H9 (cell line): Measurements from ENCODE around the gene ALG12. TPM values are rescaled to one million over a fixed set of nuclear protein-coding genes. Genes with fewer than 3 reads are reported as not detected.

Experiments used
- DNase-seq: peaks from one replicate; pipeline ENCODE4 v3.0.0-alpha.2; 2017
- H2AFZ ChIP-seq: one replicate; pipeline ENCODE4 v1.6.1; 2013; ENCODE audit warnings: mild to moderate bottlenecking, low read length, control low read depth, moderate library complexity
- H2AK5ac ChIP-seq: 2 replicates; pipeline ENCODE4 v1.6.1; 2013; ENCODE audit warnings: low read length, control low read depth, mixed read lengths; ENCODE audit not compliant: insufficient read length
- H2BK120ac ChIP-seq: one replicate; pipeline ENCODE4 v1.6.1; 2013; ENCODE audit warnings: low read depth, mild to moderate bottlenecking, low read length, control low read depth, inconsistent platforms; ENCODE audit not compliant: poor library complexity, severe bottlenecking
- H2BK12ac ChIP-seq: 2 replicates; pipeline ENCODE4 v1.6.1; 2013; ENCODE audit warnings: low read length, control low read depth, mixed read lengths, low read depth; ENCODE audit not compliant: insufficient read length
- H2BK15ac ChIP-seq: 2 replicates; pipeline ENCODE4 v1.6.1; 2013; ENCODE audit warnings: low read depth, low read length, control low read depth
- H2BK20ac ChIP-seq: one replicate; pipeline ENCODE4 v1.6.1; 2013; ENCODE audit warnings: low read depth, mild to moderate bottlenecking, low read length, control low read depth, inconsistent platforms; ENCODE audit not compliant: poor library complexity, severe bottlenecking
- H2BK5ac ChIP-seq: 2 replicates; pipeline ENCODE4 v1.6.1; 2013; ENCODE audit warnings: low read length, control low read depth, mixed read lengths; ENCODE audit not compliant: insufficient read length
- H3K14ac ChIP-seq: 2 replicates; pipeline ENCODE4 v1.6.1; 2013; ENCODE audit warnings: low read length, control low read depth; ENCODE audit not compliant: insufficient read depth
- H3K18ac ChIP-seq: 2 replicates; pipeline ENCODE4 v1.6.1; 2013; ENCODE audit warnings: low read depth, mild to moderate bottlenecking, mixed read lengths, low read length, control low read depth; ENCODE audit not compliant: insufficient read length
- H3K23ac ChIP-seq: 2 replicates; pipeline ENCODE4 v1.6.1; 2013; ENCODE audit warnings: low read length, control low read depth, mixed read lengths, low read depth; ENCODE audit not compliant: insufficient read length
- H3K23me2 ChIP-seq: 2 replicates; pipeline ENCODE4 v1.6.1; 2013; ENCODE audit warnings: low read depth, mild to moderate bottlenecking, mixed read lengths, low read length, control low read depth; ENCODE audit not compliant: insufficient read length, poor library complexity, severe bottlenecking
- H3K27ac ChIP-seq: 2 replicates; pipeline ENCODE4 v1.5.1; 2013; ENCODE audit warnings: low read length, control low read depth, mixed read lengths, low read depth; ENCODE audit not compliant: insufficient read length
- H3K27me3 ChIP-seq: 2 replicates; pipeline ENCODE4 v1.6.1; 2013; ENCODE audit warnings: low read length, control low read depth, inconsistent platforms; ENCODE audit not compliant: insufficient read depth
- H3K4ac ChIP-seq: 2 replicates; pipeline ENCODE4 v1.6.1; 2013; ENCODE audit warnings: low read depth, mild to moderate bottlenecking, control low read depth, inconsistent platforms, low read length, moderate library complexity
- H3K4me1 ChIP-seq: 2 replicates; pipeline ENCODE4 v1.6.1; 2013; ENCODE audit warnings: low read length, control low read depth, inconsistent platforms; ENCODE audit not compliant: insufficient read depth
- H3K4me2 ChIP-seq: 2 replicates; pipeline ENCODE4 v1.6.1; 2013; ENCODE audit warnings: low read length, control low read depth, mixed read lengths; ENCODE audit not compliant: insufficient read length, insufficient read depth
- H3K56ac ChIP-seq: 2 replicates; pipeline ENCODE4 v1.6.1; 2013; ENCODE audit warnings: low read depth, mild to moderate bottlenecking, mixed read lengths, low read length, control low read depth; ENCODE audit not compliant: insufficient read length
- H3K79me1 ChIP-seq: 2 replicates; pipeline ENCODE4 v1.6.1; 2013; ENCODE audit warnings: low read depth, mild to moderate bottlenecking, moderate library complexity, low read length, control low read depth, inconsistent platforms; ENCODE audit not compliant: insufficient read depth, poor library complexity, severe bottlenecking
- H3K79me2 ChIP-seq: 2 replicates; pipeline ENCODE4 v1.6.1; 2013; ENCODE audit warnings: low read length, control low read depth, inconsistent platforms; ENCODE audit not compliant: insufficient read depth
- H3K9ac ChIP-seq: 2 replicates; pipeline ENCODE4 v1.6.1; 2013; ENCODE audit warnings: low read length, control low read depth, mixed read lengths; ENCODE audit not compliant: insufficient read length; ENCODE audit errors: extremely low read depth
- H3K9me3 ChIP-seq: one replicate; pipeline ENCODE4 v1.6.1; 2013; ENCODE audit warnings: low read depth, low read length, inconsistent platforms; ENCODE audit not compliant: control insufficient read depth
- H3T11ph ChIP-seq: one replicate; pipeline ENCODE4 v1.6.1; 2013; ENCODE audit warnings: mild to moderate bottlenecking, low read length, control low read depth, inconsistent platforms
- H4K20me1 ChIP-seq: one replicate; pipeline ENCODE4 v1.6.1; 2013; ENCODE audit not compliant: control insufficient read depth, insufficient read length, insufficient read depth
- H4K5ac ChIP-seq: 2 replicates; pipeline ENCODE4 v1.6.1; 2013; ENCODE audit warnings: low read depth, mild to moderate bottlenecking, mixed read lengths, low read length, control low read depth; ENCODE audit not compliant: insufficient read length
- H4K8ac ChIP-seq: replicated peaks from 2 replicates; pipeline ENCODE4 v1.6.1; 2013; ENCODE audit warnings: low read length, control low read depth, mixed read lengths, low read depth; ENCODE audit not compliant: insufficient read length
- H4K91ac ChIP-seq: 2 replicates; pipeline ENCODE4 v1.6.1; 2013; ENCODE audit warnings: low read depth, mild to moderate bottlenecking, moderate library complexity, mixed read lengths, low read length, control low read depth; ENCODE audit not compliant: insufficient read length
- H3K27ac Mint-ChIP-seq, 3 experiments: 2 replicates in 2 of 3; 3 replicates in 1 of 3; pipeline ENCODE4 v1.8.0; 2020 to 2021; ENCODE audit warnings: mixed read lengths in 3 of 3, mild to moderate bottlenecking in 1 of 3, moderate library complexity in 1 of 3
- H3K27me3 Mint-ChIP-seq: 2 replicates; pipeline ENCODE4 v1.8.0; 2021; ENCODE audit warnings: low read depth, mild to moderate bottlenecking, moderate library complexity, mixed read lengths
- H3K36me3 Mint-ChIP-seq, 3 experiments: 2 replicates in 2 of 3; 3 replicates in 1 of 3; pipeline ENCODE4 v1.8.0; 2020 to 2021; ENCODE audit warnings: low read depth in 3 of 3, mixed read lengths in 3 of 3; ENCODE audit not compliant: insufficient read depth in 1 of 3
- H3K4me1 Mint-ChIP-seq, 2 experiments: 2 replicates each; pipeline ENCODE4 v1.8.0; 2020; ENCODE audit warnings: mixed read lengths in 2 of 2
- H3K4me3 Mint-ChIP-seq, 2 experiments: 2 replicates in 1 of 2; 3 replicates in 1 of 2; pipeline ENCODE4 v1.8.0; 2020 to 2021; ENCODE audit warnings: mild to moderate bottlenecking in 2 of 2, mixed read lengths in 2 of 2, moderate library complexity in 1 of 2
- H3K9me3 Mint-ChIP-seq, 2 experiments: 2 replicates in 1 of 2; 3 replicates in 1 of 2; pipeline ENCODE4 v1.8.0; 2020; ENCODE audit warnings: mild to moderate bottlenecking in 2 of 2, mixed read lengths in 2 of 2, moderate library complexity in 1 of 2
- WGBS: extraction: QIAGEN DNeasy Blood & Tissue Kit; methylation state at CpG from one replicate; pipeline ENCODE4 v1.1.7; 2013; ENCODE audit warnings: missing lambda C conversion rate, low lambda C conversion rate, mixed read lengths; ENCODE audit not compliant: insufficient read length; ENCODE audit errors: extremely low coverage; 5-methylcytosine and 5-hydroxymethylcytosine counted together
- total RNA-seq: library from RNA; stranded (reverse); gene quantifications from 2 replicates; pipeline ENCODE4 v1.2.1, GENCODE V29; 2021
- TF ChIP-seq, protein P1 (sequence below): fragments of 200-600 bp; sonication (generic); conservative IDR thresholded peaks from 3 replicates; pipeline ENCODE4 v1.8.0; 2021; ENCODE audit warnings: antibody characterized with exemption, mild to moderate bottlenecking

ALG12 gene
- total RNA-seq, 1 experiment from 2014 or later, result 19.2 TPM

- TF ChIP-seq, protein P1, sequence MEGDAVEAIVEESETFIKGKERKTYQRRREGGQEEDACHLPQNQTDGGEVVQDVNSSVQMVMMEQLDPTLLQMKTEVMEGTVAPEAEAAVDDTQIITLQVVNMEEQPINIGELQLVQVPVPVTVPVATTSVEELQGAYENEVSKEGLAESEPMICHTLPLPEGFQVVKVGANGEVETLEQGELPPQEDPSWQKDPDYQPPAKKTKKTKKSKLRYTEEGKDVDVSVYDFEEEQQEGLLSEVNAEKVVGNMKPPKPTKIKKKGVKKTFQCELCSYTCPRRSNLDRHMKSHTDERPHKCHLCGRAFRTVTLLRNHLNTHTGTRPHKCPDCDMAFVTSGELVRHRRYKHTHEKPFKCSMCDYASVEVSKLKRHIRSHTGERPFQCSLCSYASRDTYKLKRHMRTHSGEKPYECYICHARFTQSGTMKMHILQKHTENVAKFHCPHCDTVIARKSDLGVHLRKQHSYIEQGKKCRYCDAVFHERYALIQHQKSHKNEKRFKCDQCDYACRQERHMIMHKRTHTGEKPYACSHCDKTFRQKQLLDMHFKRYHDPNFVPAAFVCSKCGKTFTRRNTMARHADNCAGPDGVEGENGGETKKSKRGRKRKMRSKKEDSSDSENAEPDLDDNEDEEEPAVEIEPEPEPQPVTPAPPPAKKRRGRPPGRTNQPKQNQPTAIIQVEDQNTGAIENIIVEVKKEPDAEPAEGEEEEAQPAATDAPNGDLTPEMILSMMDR, result no peak
- H2BK120ac ChIP-seq, result no peak overlapping the region
- no peak overlapping the region for H3K14ac ChIP-seq
- no peak overlapping the region for H3K4me2 ChIP-seq
- H3K27ac ChIP-seq, result no peak overlapping the region
- peaks cover 30 to 34% of the 10 kb centered on the region in 2 experiments for H3K9me3 Mint-ChIP-seq
- no peaks in the 10 kb centered on the region for H3K4me1 Mint-ChIP-seq
- no CpG with 5 or more reads among the region's 16 CpGs for whole genome bisulfite sequencing
- no peaks in the 10 kb centered on the region for H4K20me1 ChIP-seq
- peaks cover 45 to 60% (median 46%) of the 10 kb centered on the region in 3 experiments for H3K36me3 Mint-ChIP-seq
- no peak overlapping the region for H3K23ac ChIP-seq
- no peaks in the 10 kb centered on the region for H3K23me2 ChIP-seq
- peaks cover 22% of the 10 kb centered on the region for H3K79me1 ChIP-seq
- H3T11ph ChIP-seq, result no peak overlapping the region
- peaks cover 4% of the 10 kb centered on the region for H3K9me3 ChIP-seq
- H3K79me2 ChIP-seq, result peaks cover 10% of the 10 kb centered on the region; the same call in 1 of the 2 replicates
- H2BK12ac ChIP-seq, result no peak overlapping the region
- no peak for DNase-seq
- no peak overlapping the region for H3K9ac ChIP-seq
- no peak overlapping the region for H3K4me3 Mint-ChIP-seq
- H3K4ac ChIP-seq, result no peak overlapping the region
- H2AK5ac ChIP-seq, result no peak overlapping the region
- no peaks in the 10 kb centered on the region for H3K27me3 Mint-ChIP-seq
- H3K18ac ChIP-seq, result no peak overlapping the region
- no peak overlapping the region for H2BK20ac ChIP-seq
- peak overlapping the region; percentile 12 to 81 (median 35); a peak in 4 of 7 replicates for H3K27ac Mint-ChIP-seq
- H4K5ac ChIP-seq, result no peak overlapping the region
- H4K8ac ChIP-seq, result no peak overlapping the region
- no peak overlapping the region for H2BK5ac ChIP-seq
- no peak overlapping the region for H3K56ac ChIP-seq
- no peak overlapping the region for H4K91ac ChIP-seq
- no peaks in the 10 kb centered on the region for H3K4me1 ChIP-seq
- H2BK15ac ChIP-seq, result no peak overlapping the region
- H3K27me3 ChIP-seq, result no peaks in the 10 kb centered on the region
- H2AFZ ChIP-seq, result no peak overlapping the region
Measured at GRCh38 chr22:49873228-49873940, 44.9 kb downstream of the ALG12 start.
